Tibial artery (tissue), 4 donors: Measurements from ENCODE around the gene MAMSTR.

Experiments used
- DNase-seq, 2 donors: peaks; one replicate each; pipeline ENCODE4 v3.0.0-alpha.2; 2019
- H3K27ac ChIP-seq, 2 donors: fragments of 200-600 bp; sonication (generic) in 1 of 2; 1 replicate in 1 of 2; 2 replicates in 1 of 2; pipeline ENCODE4 v1.5.1; 2018 to 2019; ENCODE audit warnings: mild to moderate bottlenecking in 1 of 2
- H3K27me3 ChIP-seq, 2 donors: fragments of 200-600 bp; sonication (generic) in 1 of 2; one replicate each; pipeline versions ENCODE4 v1.5.1 to v1.6.0; 2016 to 2019
- H3K36me3 ChIP-seq, 3 donors: fragments of 200-600 bp; sonication (generic) in 2 of 3; one replicate each; pipeline ENCODE4 v1.5.1; 2016 to 2019; ENCODE audit warnings: mild to moderate bottlenecking in 2 of 3
- H3K4me1 ChIP-seq, 4 donors: fragments of 200-600 bp; sonication (generic) in 2 of 4; 1 replicate in 3 of 4; 2 replicates in 1 of 4; pipeline ENCODE4 v1.5.1; 2016 to 2019
- H3K4me3 ChIP-seq, 2 donors: fragments of 200-600 bp; sonication (generic) in 1 of 2; 1 replicate in 1 of 2; 2 replicates in 1 of 2; pipeline ENCODE4 v1.5.1; 2018 to 2019; ENCODE audit warnings: mild to moderate bottlenecking in 2 of 2
- H3K9me3 ChIP-seq, 3 donors: fragments of 200-600 bp; sonication (generic) in 1 of 3; one replicate each; pipeline ENCODE4 v1.5.1; 2016 to 2019
- intact Hi-C: fragments of 100-400 bp; cut with DNase I; formaldehyde crosslinking; loops from one replicate; pipeline ENCODE4 v1.15.0; 2023; ENCODE audit warnings: low total_unique reads
- TF ChIP-seq, protein P1 (sequence below), 2 experiments: fragments of 200-600 bp in 1 of 2; fragments of 450-650 bp in 1 of 2; IDR thresholded peaks; one replicate each; pipeline ENCODE4 v1.5.1; 2017 to 2019; ENCODE audit warnings: antibody characterized with exemption in 2 of 2, mild to moderate bottlenecking in 1 of 2, moderate library complexity in 1 of 2

MAMSTR gene

DNA sequence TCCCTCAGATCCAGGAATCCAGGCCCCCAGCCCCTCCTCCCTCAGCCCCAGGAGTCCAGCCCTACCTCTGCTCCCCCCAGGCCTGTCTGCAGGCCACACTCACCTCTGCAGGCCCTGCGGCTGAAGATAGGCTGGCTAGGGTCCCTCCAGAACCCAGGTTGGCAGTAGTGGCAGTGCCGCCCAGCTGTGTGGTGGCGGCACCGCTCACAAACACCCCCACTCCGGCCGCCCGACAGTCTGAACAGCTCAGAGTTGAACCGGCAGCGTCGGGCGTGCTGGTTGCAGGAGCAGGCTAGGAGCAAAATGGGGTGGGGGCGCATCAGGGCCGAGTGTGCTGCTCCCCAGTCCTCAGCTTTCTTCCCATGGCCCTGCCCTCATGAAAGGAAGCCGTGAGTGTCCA, 55.0 kb downstream of the MAMSTR start:
- Histone ChIP-seq H3K36me3 (no peaks in the 10 kb centered on the region), H3K4me1 (peaks cover 0 to 9% (median 4%) of the 10 kb centered on the region in 4 donors), H3K27me3 (no peaks in the 10 kb centered on the region), H3K9me3 (no peaks in the 10 kb centered on the region), H3K4me3 (no peak overlapping the region), H3K27ac (no peak overlapping the region)
- DNase-seq = no peak
- TF ChIP-seq, protein P1, sequence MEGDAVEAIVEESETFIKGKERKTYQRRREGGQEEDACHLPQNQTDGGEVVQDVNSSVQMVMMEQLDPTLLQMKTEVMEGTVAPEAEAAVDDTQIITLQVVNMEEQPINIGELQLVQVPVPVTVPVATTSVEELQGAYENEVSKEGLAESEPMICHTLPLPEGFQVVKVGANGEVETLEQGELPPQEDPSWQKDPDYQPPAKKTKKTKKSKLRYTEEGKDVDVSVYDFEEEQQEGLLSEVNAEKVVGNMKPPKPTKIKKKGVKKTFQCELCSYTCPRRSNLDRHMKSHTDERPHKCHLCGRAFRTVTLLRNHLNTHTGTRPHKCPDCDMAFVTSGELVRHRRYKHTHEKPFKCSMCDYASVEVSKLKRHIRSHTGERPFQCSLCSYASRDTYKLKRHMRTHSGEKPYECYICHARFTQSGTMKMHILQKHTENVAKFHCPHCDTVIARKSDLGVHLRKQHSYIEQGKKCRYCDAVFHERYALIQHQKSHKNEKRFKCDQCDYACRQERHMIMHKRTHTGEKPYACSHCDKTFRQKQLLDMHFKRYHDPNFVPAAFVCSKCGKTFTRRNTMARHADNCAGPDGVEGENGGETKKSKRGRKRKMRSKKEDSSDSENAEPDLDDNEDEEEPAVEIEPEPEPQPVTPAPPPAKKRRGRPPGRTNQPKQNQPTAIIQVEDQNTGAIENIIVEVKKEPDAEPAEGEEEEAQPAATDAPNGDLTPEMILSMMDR (IDR thresholded peaks at IDR 0.05) = no peak
- intact Hi-C loops = no loop called here

DNA sequence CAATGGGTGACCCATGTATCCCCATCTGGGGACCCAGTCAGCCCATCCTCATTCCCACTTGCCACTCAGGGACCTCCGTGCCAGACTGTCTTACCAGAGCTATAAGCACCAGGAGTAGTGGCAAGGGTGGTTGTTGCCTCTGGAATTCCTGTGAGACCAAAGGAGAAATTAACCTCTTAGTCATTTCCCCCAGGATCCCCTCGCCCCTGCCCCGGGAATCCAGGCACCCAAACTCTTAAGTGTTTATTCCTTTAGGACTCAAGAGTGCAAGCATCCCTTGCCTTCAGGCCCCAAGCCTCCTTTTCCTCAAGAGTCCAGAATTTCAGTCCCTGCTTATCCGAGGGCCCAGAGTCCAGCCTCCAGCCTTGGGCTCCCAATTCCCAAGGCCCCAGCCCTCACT, 55.9 kb downstream of the MAMSTR start:
- no peaks in the 10 kb centered on the region for H3K36me3 ChIP-seq
- no peaks in the 10 kb centered on the region for H3K9me3 ChIP-seq
- H3K4me1 ChIP-seq = peaks cover 0 to 9% (median 4%) of the 10 kb centered on the region in 4 donors
- TF ChIP-seq, protein P1 (IDR thresholded peaks at IDR 0.05) = no peak
- no peak overlapping the region for H3K27ac ChIP-seq
- intact Hi-C loops = no loop called here
- H3K27me3 ChIP-seq = no peaks in the 10 kb centered on the region
- no peak overlapping the region for H3K4me3 ChIP-seq
- no peak for DNase-seq
